Measurements from ENCODE around the gene C6orf62.

C6orf62 gene

DNA sequence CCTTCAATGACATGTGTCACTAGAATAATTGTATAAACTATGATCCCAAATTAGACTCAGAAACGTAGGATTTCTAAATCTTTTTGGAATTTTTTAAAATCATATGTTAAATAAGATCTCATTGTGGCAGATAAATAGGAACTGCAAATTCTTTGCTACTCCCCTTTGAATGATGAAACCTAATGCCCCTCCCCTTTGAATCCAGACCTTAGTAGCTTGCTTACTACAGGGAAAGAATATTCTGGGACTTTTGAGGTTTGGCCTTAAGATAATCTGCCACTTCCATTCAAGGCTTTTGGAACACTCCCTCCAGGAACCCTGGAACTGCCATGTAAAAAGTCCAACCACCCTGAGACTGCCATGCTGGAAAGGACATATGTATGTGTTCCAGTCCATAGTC lies 59.4 kb downstream of the C6orf62 start:
- no peaks in the 10 kb centered on the region for H3K27me3 ChIP-seq (ENCODE audit: control insufficient read depth, insufficient read depth, low read length)
- no peak for DNase-seq (ENCODE audit: low read depth, low spot score)
- no peak overlapping the region for H3K4me3 ChIP-seq (ENCODE audit: low read length)
- no peaks in the 10 kb centered on the region for H3K9me3 ChIP-seq (ENCODE audit: control insufficient read depth, insufficient read depth, low read length)
- H3K36me3 ChIP-seq (ENCODE audit: control insufficient read depth, insufficient read depth, low read length), result peaks cover 2% of the 10 kb centered on the region; the same call in 1 of the 2 replicates
- whole genome bisulfite sequencing (ENCODE audit: insufficient coverage, insufficient read length), result no CpG with 5 or more reads among the region's 1 CpG
- no peak overlapping the region for H3K27ac ChIP-seq (ENCODE audit: low read length)
- H3K4me1 ChIP-seq (ENCODE audit: control insufficient read depth, insufficient read depth, low read length), result peaks cover 8% of the 10 kb centered on the region; the same call in 1 of the 2 replicates

DNA sequence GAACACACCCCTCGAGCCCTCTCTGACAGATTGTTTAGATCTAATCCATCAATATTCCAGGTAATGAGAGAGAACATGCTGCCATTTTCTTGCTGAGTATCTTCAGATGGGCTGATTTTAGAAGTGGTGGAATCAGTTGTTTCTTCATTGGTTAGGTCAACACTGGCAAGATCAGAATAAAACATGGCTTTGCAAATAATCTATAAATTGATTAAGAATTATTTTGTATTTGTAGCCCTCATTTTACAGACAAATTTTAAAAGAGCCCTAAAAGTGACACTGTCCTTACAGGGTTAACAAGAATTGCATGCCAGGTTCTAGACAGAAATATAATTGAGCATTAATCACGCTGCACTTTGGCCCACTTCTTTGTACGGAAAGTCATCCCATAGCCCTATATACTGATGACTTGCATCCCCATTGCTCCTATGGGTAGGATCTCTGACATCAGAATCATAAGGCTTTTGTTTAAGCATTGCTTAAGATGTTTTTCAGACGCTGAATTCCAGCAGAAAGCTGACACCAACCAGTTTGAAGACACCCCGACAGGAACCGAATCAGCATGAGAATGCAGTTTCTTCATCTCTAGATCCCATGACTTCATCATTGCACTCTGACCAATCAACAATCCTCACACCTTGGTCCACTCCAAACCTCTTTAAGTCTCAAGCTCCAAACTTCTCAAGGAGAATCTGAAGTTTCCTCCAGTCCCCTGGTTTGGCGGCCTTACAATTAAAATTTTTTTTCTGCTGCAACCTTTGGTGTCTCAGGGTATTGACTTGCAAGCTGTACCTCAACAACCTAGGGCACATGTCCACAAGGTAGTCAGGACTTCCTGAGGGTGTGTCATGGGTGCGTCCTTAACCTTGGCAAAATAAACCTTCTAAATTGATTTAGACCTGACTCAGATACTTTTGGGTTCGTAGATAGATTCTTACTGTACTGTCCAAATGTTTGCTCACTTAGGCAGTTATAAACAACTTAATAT lies 60.1 kb downstream of the C6orf62 start:
- WGBS (ENCODE audit: insufficient coverage, insufficient read length), result no CpG with 5 or more reads among the region's 9 CpGs
- no peak overlapping the region for H3K4me3 ChIP-seq (ENCODE audit: low read length)
- no peaks in the 10 kb centered on the region for H3K27me3 ChIP-seq (ENCODE audit: control insufficient read depth, insufficient read depth, low read length)
- no peaks in the 10 kb centered on the region for H3K9me3 ChIP-seq (ENCODE audit: control insufficient read depth, insufficient read depth, low read length)
- peaks cover 2% of the 10 kb centered on the region; the same call in 1 of the 2 replicates for H3K36me3 ChIP-seq (ENCODE audit: control insufficient read depth, insufficient read depth, low read length)
- no peak for DNase-seq (ENCODE audit: low read depth, low spot score)
- peaks cover 8% of the 10 kb centered on the region; the same call in 1 of the 2 replicates for H3K4me1 ChIP-seq (ENCODE audit: control insufficient read depth, insufficient read depth, low read length)
- no peak overlapping the region for H3K27ac ChIP-seq (ENCODE audit: low read length)

DNA sequence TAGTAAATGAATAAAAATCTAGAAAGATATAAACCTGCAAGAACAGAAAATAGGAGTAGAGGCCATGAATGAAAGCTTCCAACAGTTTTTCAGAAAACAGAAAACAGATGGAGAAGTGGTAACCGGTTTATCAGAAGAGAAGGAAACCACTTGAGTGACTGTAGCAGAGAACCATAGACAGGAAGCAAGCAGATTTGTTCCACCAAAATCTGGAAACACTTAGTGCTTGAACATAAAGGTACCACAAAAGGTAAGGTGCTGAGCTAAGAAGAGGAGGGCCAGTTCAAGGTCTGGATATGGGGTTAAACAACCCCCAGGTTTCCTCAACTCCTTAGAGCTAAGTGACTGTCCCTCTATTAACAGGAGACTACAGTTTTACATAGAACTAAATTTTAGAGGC lies 63.7 kb downstream of the C6orf62 start:
- Histone ChIP-seq H3K27ac (ENCODE audit: low read length) (no peak overlapping the region), H3K4me3 (ENCODE audit: low read length) (no peak overlapping the region), H3K27me3 (ENCODE audit: control insufficient read depth, insufficient read depth, low read length) (no peaks in the 10 kb centered on the region), H3K4me1 (ENCODE audit: control insufficient read depth, insufficient read depth, low read length) (peaks cover 8% of the 10 kb centered on the region; the same call in 1 of the 2 replicates), H3K36me3 (ENCODE audit: control insufficient read depth, insufficient read depth, low read length) (peaks cover 7% of the 10 kb centered on the region; the same call in 1 of the 2 replicates), H3K9me3 (ENCODE audit: control insufficient read depth, insufficient read depth, low read length) (no peaks in the 10 kb centered on the region)
- no CpG with 5 or more reads among the region's 1 CpG for WGBS (ENCODE audit: insufficient coverage, insufficient read length)
- DNase-seq (ENCODE audit: low read depth, low spot score), result no peak

Data from iPS DF 6.9 (cell line).